Stimulated activated CD8-positive, alpha-beta memory T cell treated with anti-CD3 and anti-CD28 coated beads, Interleukin-15, amount 100 ng/mL, for 24 hours (primary cell): ENCODE data around the gene CASP10.

Experiments used
- DNase-seq: peaks from one replicate; pipeline ENCODE4 v3.0.0-alpha.2; 2020; ENCODE audit warnings: low read depth

The CASP10 gene

DNA sequence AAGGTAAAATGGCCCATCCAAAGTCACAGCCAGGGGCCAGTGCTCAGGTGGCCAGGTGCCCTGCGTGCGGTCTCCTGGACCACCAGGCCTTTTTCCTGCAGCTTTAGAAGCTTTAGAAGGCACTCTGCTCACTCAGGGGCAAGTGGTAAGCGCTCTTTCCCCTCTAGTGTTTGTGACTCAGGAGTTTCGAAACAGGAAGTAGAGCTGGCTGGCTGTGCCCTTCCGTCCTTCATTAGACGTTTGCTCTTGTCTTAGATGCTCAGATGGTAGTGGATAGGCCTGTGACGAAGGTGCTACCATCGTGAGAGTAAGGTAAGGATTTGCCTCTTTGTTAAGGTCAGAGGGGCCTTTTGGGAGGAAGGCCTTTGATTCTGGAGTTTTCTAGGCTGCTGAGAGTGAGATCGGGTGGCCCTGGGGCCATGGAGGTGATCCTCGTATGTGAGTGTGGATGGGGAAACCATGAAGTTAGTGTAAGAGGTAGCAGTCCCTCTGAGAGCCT is 77.4 kb downstream of the CASP10 start, which contains the start of gene CASP8:
TSS of gene CASP8 (plus strand) at position 235 of the 499 bp plus-strand sequence. CDS start 5,951 bp downstream, outside the sequence.
- DNase-seq: no peak

DNA sequence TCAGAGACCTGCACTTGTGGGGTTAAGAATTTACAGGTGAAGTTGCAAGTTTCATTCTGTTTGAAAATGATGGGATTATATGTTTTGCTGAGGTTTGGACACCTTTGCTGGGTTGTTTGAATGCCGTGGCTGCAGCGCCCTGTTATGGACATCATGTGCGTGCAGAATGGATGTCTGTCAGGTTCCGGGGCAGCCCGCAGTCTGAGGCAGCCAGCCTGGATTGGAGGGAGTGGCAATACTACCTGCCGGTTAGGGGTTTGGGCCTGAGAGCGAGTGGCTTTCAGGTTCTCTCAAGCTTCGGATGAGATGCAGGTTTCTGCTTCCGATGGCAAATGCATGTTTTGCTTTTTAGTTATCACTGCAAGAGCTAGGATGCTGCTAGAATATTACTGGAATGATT is 78.5 kb downstream of the CASP10 start:
- DNase-seq: no peak

DNA sequence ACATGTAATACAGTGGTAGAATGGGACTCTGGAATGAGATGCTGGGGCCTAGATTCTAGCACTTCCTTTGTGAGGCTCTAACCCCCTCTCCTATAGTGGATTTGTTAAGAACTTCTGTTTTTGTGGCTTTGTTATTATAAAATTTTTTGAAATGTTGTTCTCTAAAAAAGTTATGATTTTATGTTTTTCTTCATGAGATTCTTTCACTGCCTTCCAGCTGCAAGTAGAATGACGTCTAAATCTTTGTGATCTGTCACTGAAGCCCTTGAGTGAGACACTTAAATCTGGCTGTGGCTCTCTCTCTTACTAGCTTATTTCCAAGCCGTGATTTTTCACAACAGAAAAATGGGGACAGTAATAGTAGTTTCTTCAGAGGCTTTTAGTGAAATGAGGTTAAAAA is 79.0 kb downstream of the CASP10 start:
- DNase-seq: no peak

DNA sequence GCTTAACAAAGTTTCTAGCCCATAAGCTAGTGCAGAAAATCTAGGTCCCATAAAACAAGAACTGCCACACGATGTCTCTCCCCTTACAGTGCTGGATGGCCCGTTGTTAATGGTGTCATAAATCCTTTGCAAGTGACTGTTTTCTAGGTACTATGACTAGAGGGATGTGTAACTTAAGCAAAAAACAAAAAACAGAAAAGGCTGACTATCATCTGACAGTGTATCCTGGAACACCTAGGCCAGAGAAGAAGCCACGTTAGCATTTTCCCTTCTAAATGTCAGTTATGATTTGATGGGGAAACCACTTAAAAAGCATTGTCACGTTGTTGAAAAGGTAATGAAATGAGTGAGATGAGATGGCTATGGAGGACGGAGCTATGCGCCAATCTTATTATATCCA is 79.8 kb downstream of the CASP10 start:
- DNase-seq: no peak

DNA sequence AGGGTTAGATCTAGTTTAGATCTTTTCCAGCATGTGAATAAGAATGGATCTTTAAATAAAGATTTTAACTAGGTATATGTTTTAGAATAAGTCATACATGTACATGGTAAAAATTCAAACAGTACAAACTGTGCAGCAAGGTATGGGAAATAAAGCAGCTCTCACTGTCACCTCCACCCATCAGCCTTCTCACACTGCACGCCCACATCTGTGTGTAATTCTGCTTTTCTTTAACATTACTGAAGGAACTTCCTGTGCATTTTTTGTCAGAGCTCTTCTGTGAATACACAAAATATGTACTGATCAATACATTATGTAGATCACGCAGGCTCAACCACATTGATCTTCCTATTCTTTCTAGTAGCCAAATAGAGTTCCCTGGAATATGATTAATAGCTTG is 80.8 kb downstream of the CASP10 start:
- DNase-seq: no peak

DNA sequence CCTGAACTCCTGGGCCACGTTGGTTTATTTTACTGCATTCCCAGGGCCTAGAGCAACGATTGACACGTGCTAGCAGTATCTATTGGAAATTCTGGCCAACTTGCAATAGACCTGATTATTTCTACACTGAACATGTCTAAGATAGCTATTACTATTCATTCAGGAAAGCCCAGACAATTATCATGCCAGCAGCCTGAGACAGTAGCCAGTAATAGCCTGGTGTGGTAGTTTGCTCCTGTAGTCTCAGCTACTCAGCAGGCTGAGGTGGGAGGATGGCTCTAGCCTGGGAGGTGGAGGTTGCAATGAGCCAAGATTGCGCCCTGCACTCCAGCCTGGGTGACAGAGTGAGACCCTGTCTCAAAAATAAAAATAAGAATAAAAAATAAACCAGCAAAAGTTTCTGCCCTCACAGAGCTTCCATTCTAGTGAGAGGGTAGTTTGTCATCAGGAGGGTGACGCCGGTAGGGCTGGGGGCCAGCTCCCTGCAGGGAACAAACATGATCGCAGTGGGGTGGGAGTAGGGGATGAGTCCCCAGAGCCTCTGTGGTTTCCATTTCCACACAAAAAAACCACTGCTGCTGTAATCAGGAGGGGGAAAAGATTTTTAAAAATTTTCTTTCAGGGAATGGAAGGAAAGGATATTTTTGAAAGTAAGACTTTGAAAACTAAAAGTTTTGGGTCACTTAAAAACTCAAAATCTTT is 81.7 kb downstream of the CASP10 start:
- no peak for DNase-seq

DNA sequence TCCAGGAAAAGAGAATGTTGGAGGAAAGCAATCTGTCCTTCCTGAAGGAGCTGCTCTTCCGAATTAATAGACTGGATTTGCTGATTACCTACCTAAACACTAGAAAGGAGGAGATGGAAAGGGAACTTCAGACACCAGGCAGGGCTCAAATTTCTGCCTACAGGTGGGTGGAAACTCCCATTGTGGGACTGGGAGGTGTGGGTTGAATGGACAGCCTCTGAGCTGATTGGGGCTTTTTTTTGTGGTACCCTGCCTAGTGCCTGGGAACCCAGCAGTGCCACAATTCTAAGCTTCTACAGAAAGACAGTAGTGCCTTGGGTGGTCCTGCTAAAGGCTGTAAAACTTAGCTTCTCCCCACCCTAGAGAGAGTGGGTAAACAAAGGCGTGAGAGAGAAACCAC is 83.7 kb downstream of the CASP10 start:
- DNase-seq: no peak

DNA sequence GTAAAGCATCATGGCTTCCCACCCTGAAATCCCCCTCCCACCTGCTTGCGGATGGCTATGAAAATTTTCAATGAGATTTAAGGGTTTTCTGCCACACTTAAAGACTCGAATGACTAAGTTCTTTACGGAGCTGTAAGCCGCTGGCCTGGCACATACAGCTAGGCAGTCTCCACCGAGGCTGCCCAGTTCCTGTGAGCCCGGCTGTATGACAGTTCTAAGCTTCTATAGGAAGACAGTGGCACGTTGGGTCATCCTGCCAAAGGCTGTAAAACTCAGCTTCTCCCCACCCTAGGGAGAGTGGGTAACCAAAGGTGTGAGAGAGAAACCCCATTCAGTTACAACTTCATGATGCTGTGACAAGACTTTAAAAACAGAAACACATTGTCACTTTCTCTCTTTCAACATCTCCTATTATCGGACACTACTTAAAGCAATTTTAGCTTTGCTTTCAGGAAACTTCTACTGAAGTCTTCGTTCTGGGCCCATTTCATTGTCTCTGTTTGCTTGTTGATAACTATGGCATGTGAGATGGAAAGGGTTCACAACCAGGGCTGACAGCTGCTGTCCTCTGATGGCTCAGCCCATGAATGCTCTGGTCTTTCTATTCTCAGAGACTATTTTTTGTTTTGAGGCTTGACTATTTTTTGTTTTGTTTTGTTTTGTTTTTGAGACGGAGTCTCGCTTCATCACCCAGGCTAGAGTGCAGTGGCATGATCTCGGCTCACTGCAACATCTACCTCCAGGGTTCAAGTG is 84.5 kb downstream of the CASP10 start:
- DNase-seq: no peak

DNA sequence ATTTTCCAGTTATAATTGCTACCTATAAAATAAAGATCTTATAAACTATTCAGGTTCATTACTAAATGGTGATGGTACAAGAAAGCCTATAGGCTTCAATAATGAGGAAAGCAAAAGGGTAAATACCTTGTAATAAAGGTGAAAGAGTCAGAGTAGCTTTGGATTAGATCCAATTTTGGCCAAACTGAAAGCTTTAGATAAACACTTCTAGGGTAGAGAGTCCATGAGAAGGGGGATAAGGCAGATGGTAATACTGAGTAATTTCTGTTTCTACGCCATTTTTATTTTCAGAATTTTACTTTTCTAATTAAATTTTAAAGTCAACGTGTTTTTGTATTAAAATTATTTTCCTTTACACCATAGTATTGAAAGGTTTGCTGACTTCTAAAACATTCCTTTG is 86.8 kb downstream of the CASP10 start:
- DNase-seq: no peak

DNA sequence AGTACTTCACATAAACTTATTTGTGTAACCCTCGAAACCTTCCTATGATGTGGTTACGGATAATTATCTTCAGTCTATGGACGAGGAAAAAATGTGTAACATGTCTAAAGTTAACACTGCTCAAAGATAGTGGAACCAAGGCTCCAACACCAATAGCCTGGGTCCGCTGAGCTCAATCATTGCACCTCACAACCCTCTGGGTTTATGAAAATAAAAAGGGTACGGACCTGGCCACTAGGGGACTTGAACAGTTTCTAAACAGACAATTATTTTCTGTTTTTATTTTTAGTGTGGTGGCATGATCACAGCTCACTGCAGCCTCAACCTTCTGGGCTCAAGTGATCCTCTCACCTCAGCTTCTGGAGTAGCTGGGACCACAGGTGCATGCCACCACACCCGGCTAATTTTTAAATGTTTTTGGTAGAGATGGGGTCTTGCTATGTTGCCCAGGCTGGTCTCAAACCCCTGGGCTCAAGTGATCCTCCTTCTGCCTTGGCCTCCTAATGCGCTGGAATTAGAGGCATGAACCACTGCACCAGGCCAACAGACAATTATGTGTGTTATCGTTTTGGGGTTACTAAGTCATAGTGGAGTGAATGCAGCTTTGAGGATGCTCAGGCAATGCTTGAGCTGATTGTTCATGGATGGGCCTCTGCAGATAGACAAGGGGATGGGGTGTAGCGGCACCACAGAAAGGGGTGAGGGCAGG is 87.5 kb downstream of the CASP10 start:
- DNase-seq: no peak

DNA sequence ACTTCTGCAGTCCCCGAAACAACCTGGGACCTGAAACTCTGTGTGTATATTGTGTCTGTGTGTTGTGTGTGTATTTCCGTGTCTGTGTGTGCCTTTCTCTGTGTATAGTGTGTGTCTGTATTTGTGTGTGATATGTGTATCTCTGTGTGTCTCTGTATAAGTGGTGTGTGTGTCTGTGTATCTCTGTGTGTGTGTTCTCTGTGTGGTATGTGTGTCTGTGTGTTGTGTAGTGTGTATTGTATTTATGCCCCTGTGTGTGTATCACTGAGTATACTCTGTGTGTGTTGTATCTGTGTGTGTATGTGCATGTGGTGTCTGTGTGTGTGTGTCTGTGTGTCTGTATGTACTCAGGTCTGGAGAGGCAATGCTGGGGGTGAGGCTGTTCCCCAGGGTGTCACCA is 89.0 kb downstream of the CASP10 start:
- no peak for DNase-seq

DNA sequence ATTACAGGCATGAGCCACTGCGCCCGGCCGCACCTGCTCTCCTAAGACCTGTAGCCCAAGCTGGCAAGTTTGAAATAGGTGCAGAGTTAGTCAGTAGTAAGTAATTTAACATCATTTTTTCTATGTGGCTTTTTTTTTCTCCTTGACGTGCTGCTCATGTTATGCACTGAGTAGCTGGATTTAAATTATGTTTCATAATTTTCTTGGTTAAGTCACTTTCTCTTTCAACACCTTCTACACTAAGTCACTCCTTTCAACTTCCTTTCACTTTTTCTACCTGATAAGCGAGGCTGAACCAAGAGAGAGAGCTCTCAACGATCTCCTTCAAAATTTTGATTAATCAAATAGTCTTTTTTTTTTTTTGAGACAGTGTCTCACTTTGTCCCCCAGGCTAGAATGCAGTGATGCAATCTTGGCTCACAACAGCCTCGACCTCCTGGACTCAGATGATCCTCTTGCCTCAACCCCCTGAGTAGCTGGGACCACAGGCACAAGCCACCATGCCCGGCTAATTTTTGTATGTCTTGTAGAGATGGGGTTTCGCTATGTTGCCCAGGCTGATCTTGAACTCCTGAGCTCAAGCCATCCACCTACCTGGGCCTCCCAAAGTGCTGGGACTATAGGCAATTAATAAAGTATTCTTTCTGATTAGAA is 90.5 kb downstream of the CASP10 start:
- no peak for DNase-seq

DNA sequence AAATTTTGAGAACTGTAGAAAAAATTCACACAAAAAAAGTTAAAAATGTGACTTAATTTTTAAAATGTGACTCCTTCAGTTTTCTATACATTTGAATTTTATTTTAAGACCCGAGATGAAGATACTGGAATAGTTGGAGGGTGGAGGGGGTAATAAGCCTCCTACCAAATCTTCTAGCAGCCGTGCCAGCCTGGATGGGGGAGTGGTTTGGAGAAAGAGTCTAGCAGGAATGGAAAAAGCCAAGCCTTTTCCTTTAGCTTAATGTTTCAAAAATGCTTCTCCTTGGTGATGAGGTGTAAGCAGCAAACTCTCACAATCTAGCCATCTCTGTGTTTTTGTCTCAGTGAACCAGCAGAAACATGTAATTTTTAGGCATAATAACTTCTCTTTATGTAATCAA is 92.1 kb downstream of the CASP10 start:
- DNase-seq: no peak

DNA sequence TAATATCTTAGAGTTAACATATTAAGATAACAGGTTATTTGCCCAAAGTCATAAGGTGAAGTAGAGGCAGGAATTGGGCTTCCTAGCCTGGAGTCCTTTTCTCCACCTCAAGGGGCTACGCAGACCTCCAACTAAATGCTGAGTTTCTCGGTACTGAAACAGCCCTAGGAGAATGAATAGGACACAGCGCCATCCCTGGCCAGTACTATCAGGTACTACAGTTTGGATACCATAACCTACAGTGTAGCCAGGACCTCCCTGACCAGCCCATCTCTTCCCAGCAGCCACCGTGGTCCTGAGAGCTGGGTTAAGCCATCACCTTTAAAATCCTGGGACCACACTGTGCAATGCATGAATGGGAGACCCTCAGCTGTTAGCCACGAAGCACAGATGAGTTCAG is 93.0 kb downstream of the CASP10 start:
- DNase-seq: no peak

DNA sequence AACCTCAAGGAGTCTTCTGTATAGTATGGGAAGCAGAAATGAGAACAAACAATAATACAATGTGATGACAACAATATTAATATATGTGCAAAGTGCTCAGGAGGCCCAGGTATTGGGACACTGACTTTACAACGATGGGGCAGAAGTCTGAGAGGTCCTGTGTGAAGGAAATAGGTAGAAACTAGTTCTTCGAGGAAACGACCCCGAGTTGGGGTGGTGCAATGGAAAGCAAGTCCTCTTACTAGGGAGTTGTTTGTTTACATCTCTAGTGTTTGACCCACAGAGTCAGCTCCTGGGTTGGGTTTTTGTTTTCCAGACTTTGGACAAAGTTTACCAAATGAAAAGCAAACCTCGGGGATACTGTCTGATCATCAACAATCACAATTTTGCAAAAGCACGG is 93.6 kb downstream of the CASP10 start:
- no peak for DNase-seq
